Measurements from ENCODE around the gene JUP.
A peak's percentile ranks its signal among the peaks of the same experiment; 100 is the strongest.

The JUP gene

GRCh38 chr17:41814195-41814594, 27.7 kb upstream of the JUP start:
- DNase-seq (ENCODE audit: low spot score), result no peak
- no peak for TF ChIP-seq CTCF (IDR thresholded peaks at IDR 0.05; ENCODE audit: extremely low read depth, insufficient read depth, missing control alignments)
- in situ Hi-C loops (cut with MboI; ENCODE audit: low pct_unique_long_range_greater_than_20kb, low sequenced_read_pairs, unreplicated experiment), result no loop called here

- in situ Hi-C loops (cut with MboI; ENCODE audit: low pct_unique_long_range_greater_than_20kb, low sequenced_read_pairs, unreplicated experiment), result no loop called here
- no peak for DNase-seq (ENCODE audit: low spot score)
- TF ChIP-seq CTCF (IDR thresholded peaks at IDR 0.05; ENCODE audit: extremely low read depth, insufficient read depth, missing control alignments), result no peak
These were observed 27.2 kb upstream of the JUP start for GRCh38 chr17:41813699-41814124.

GRCh38 chr17:41813152-41813680, 26.7 kb upstream of the JUP start:
- in situ Hi-C loops (cut with MboI; ENCODE audit: low pct_unique_long_range_greater_than_20kb, low sequenced_read_pairs, unreplicated experiment), result no loop called here
- no peak for DNase-seq (ENCODE audit: low spot score)
- no peak for TF ChIP-seq CTCF (IDR thresholded peaks at IDR 0.05; ENCODE audit: extremely low read depth, insufficient read depth, missing control alignments)

GRCh38 chr17:41812381-41813151, 26.1 kb upstream of the JUP start, which contains the start of gene FKBP10:
FKBP10 (plus strand) TSS chr17:41813004; CDS start chr17:41813035, 31 bp downstream.
- in situ Hi-C loops (cut with MboI; ENCODE audit: low pct_unique_long_range_greater_than_20kb, low sequenced_read_pairs, unreplicated experiment), result no loop called here
- no peak for TF ChIP-seq CTCF (IDR thresholded peaks at IDR 0.05; ENCODE audit: extremely low read depth, insufficient read depth, missing control alignments)
- peak; percentile 77 for DNase-seq (ENCODE audit: low spot score)

- in situ Hi-C loops (cut with MboI; ENCODE audit: low pct_unique_long_range_greater_than_20kb, low sequenced_read_pairs, unreplicated experiment), result no loop called here
- DNase-seq (ENCODE audit: low spot score), result peak; percentile 89
- TF ChIP-seq CTCF (IDR thresholded peaks at IDR 0.05; ENCODE audit: extremely low read depth, insufficient read depth, missing control alignments), result peak; percentile 74
These were observed 25.3 kb upstream of the JUP start, which contains the start of gene P3H4 for GRCh38 chr17:41811549-41812380. P3H4 (minus strand) TSS chr17:41811949; CDS start chr17:41811915, 34 bp downstream.
